ENCODE measurements around the gene NCKAP5. TPM values are rescaled to one million over a fixed set of nuclear protein-coding genes. Genes with fewer than 3 reads are reported as not detected.

The NCKAP5 gene
- total RNA-seq, 1 donor from 2014 or later: 7.4 TPM

DNA sequence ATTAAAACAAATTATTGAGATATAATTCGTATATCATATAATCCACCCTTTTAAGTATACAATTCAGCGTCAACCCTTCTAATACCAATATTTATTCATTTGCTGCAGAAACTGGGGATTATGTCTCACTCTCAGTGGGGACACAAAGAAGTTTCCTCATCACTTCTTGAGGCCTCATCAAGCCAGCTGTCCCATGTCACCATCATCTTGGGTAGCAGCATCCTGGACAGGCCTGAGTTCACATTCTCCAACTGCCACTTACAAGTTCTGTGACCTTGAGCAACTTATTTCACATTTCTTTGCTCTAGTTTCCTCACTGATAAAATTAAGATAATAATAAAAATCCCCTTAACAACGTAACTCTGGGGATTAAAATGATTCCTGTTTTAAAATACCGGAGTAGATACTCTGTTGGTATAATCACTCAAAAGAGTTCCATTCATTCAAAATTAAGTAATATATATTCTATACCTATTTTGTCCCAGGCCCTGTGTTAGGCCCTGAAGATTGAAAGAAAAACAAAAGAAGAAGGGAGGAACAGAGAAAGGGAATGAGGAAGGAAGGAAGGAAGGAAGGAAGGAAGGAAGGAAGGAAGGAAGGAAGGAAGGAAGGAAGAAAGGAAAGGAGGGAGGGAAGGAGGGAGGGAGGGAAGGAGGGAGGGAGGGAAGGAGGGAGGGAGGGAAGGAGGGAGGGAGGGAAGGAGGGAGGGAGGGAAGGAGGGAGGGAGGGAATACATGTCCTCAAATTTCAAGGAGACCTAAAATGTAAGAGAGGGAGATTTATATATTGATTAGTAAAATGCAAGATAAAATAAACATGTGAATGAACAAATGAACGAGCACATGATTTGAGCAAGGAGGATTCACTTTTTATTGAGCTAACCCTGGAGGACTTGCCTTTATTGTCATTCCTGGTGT is 42.4 kb downstream of the NCKAP5 start:
- TF ChIP-seq CTCF (IDR thresholded peaks at IDR 0.05; ENCODE audit: unreplicated experiment): no peak
- no peaks in the 10 kb centered on the region for H3K36me3 Mint-ChIP-seq (ENCODE audit: low read depth, unreplicated experiment)
- no peaks in the 10 kb centered on the region for H3K9me3 Mint-ChIP-seq (ENCODE audit: unreplicated experiment)
- no peaks in the 10 kb centered on the region for H3K4me1 Mint-ChIP-seq (ENCODE audit: unreplicated experiment)
- H3K4me3 Mint-ChIP-seq (ENCODE audit: unreplicated experiment): no peak overlapping the region
- H3K27ac Mint-ChIP-seq (ENCODE audit: unreplicated experiment): no peak overlapping the region
- DNase-seq (ENCODE audit: low spot score): no peak
- H3K27me3 Mint-ChIP-seq (ENCODE audit: unreplicated experiment): peaks cover 2% of the 10 kb centered on the region

DNA sequence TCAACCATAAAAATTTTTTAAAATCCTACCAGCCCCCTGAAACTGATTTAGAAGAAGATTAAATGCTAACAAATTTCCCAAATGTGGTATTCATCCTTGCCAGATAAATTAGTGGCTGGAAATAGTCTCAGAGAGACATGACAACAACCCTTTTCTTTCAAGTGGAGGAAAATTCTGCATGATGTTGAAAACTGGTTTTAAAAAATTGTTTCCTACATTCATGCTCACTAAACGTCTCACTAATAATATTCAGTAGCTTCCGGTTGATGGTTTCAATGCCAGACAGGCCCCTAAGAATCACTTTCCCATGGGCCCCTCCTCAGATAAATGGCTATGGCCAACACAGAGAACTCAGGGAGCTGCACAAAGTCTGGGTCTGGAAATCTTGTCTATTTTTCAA is 43.2 kb downstream of the NCKAP5 start:
- Mint-ChIP-seq H3K4me1 (ENCODE audit: unreplicated experiment) (no peaks in the 10 kb centered on the region), H3K27ac (ENCODE audit: unreplicated experiment) (no peak overlapping the region), H3K36me3 (ENCODE audit: low read depth, unreplicated experiment) (no peaks in the 10 kb centered on the region), H3K4me3 (ENCODE audit: unreplicated experiment) (no peak overlapping the region), H3K27me3 (ENCODE audit: unreplicated experiment) (peaks cover 2% of the 10 kb centered on the region), H3K9me3 (ENCODE audit: unreplicated experiment) (no peaks in the 10 kb centered on the region)
- no peak for TF ChIP-seq CTCF (IDR thresholded peaks at IDR 0.05; ENCODE audit: unreplicated experiment)
- no peak for DNase-seq (ENCODE audit: low spot score)

DNA sequence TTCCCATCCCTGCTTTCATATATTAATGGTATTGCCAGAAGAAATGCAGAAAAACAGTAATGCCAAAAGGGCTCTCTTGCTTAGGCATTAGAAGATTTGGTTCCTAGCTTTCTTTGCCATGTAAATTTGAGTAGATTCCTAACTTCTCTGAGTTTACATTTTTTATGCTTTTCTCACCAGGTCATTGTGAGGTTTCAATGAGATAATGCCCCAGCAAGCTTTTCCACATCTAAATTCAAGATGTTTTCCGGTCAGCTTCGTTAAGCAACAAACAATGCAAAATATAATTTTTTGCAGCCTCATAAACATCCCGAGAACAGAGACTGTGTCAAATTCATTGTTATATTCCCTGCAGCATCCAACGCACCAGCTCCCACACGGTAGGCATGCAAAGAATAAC is 44.9 kb downstream of the NCKAP5 start:
- Mint-ChIP-seq H3K4me3 (ENCODE audit: unreplicated experiment) (no peak overlapping the region), H3K9me3 (ENCODE audit: unreplicated experiment) (no peaks in the 10 kb centered on the region), H3K27ac (ENCODE audit: unreplicated experiment) (no peak overlapping the region), H3K36me3 (ENCODE audit: low read depth, unreplicated experiment) (no peaks in the 10 kb centered on the region), H3K27me3 (ENCODE audit: unreplicated experiment) (peaks cover 3% of the 10 kb centered on the region), H3K4me1 (ENCODE audit: unreplicated experiment) (no peaks in the 10 kb centered on the region)
- TF ChIP-seq CTCF (IDR thresholded peaks at IDR 0.05; ENCODE audit: unreplicated experiment): no peak
- DNase-seq (ENCODE audit: low spot score): no peak

DNA sequence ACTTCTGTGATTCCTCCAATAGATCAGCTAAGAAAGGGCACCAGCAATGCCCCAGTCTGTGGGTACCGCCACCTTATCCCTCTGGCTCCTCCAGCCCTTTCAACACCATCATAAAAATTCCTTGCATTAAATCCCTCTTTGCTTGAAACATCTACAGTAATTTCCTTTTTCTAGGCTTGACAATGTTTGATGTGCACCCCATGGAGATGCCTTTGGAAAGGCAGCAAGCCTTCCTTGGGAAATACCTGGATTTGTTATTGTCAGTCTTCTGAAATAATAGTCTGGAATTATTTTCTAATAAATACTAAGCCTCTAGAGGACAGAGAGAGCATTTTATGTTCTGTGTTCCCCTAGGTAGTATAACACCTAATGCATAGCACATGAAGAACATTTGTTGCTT is 46.1 kb downstream of the NCKAP5 start:
- no peaks in the 10 kb centered on the region for H3K36me3 Mint-ChIP-seq (ENCODE audit: low read depth, unreplicated experiment)
- H3K27me3 Mint-ChIP-seq (ENCODE audit: unreplicated experiment): peaks cover 3% of the 10 kb centered on the region
- no peaks in the 10 kb centered on the region for H3K4me1 Mint-ChIP-seq (ENCODE audit: unreplicated experiment)
- no peak overlapping the region for H3K27ac Mint-ChIP-seq (ENCODE audit: unreplicated experiment)
- TF ChIP-seq CTCF (IDR thresholded peaks at IDR 0.05; ENCODE audit: unreplicated experiment): no peak
- DNase-seq (ENCODE audit: low spot score): no peak
- H3K9me3 Mint-ChIP-seq (ENCODE audit: unreplicated experiment): no peaks in the 10 kb centered on the region
- H3K4me3 Mint-ChIP-seq (ENCODE audit: unreplicated experiment): no peak overlapping the region

DNA sequence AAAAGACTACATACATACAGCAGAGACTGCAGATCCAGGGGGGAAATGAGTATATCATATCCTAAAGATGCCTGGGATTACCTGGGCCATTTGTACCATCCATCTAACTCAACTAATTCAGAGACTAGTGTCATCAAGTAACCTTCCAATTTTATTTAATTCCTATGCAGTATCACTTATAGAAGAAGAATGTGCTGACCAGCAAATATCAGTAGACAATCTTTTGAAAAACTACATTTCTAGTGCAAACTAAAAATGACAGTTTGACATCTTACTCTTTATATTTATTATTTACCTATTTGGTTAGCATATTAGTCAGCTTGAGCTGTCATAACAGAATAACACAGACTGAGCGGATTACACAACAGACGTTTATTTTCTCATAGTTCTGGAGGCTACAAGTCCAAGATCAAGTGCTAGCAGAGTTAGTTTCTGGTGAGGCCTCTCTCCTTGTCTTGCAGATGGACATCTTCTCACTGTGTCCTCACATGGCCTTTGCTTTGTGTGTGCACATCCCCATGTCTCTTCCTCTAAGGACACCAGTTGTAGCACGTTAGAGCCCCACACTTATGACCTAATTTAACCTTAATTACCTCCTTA is 47.0 kb downstream of the NCKAP5 start:
- Mint-ChIP-seq H3K36me3 (ENCODE audit: low read depth, unreplicated experiment) (no peaks in the 10 kb centered on the region), H3K27me3 (ENCODE audit: unreplicated experiment) (peaks cover 1% of the 10 kb centered on the region), H3K4me3 (ENCODE audit: unreplicated experiment) (no peak overlapping the region), H3K27ac (ENCODE audit: unreplicated experiment) (no peak overlapping the region), H3K4me1 (ENCODE audit: unreplicated experiment) (no peaks in the 10 kb centered on the region), H3K9me3 (ENCODE audit: unreplicated experiment) (no peaks in the 10 kb centered on the region)
- DNase-seq (ENCODE audit: low spot score): no peak
- TF ChIP-seq CTCF (IDR thresholded peaks at IDR 0.05; ENCODE audit: unreplicated experiment): no peak
